ENCODE data around the gene FGD5. TPM values are rescaled to one million over a fixed set of nuclear protein-coding genes. Genes with fewer than 3 reads are reported as not detected.
"Not testable (repeated sequence)": the region's sequence is repeated elsewhere in the genome, so short reads cannot be mapped to it uniquely, and the experiment has no call there.

FGD5 gene
- total RNA-seq, 2 donors from 2014 or later: 15.3 to 17.0 TPM

DNA sequence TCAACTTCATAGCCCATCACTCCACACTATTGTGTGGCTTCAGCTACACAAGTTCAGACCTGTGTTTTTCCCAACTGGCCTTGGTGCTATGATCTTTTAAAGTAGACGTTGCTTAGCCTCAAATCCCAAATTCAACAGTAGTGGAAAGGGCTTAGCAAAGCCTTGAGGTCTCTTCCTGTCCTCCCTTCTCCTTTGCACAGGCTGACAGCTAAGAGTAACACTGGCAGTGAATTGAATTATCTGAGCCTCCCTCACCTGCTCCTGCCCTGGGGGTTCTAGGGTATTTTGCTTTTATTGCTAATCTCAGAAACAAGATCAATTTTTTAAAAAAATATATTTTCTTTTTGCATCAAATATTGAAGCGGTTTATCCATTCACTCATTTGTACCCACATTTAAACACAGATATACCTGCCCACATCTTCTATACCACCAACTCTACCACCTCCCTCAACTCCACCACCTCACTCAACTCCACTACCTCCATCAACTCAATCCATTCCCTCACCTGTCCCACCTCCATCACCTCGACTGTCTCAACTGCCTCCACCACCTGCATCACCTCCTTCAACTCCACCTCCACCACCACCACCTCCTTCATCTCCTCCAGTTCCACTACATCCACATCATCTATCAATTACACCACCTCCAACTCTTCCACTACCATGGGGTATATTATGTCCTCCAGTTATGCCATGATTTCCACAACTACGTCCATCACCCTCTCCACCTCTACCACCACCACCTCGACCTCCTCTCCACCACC lies 10.1 kb upstream of the FGD5 start:
- Mint-ChIP-seq H3K4me3 (peak overlapping the region; percentile 80), H3K27ac (no peak overlapping the region), H3K9me3 (no peaks in the 10 kb centered on the region), H3K27me3 (ENCODE audit: insufficient read depth) (peaks cover 50% of the 10 kb centered on the region), H3K36me3 (ENCODE audit: low read depth) (no peaks in the 10 kb centered on the region), H3K4me1 (peaks cover 12% of the 10 kb centered on the region)
- no peaks in the 10 kb centered on the region for H3K36me3 ChIP-seq (ENCODE audit: control insufficient read depth, insufficient read depth, low read length)
- TF ChIP-seq, protein P1, sequence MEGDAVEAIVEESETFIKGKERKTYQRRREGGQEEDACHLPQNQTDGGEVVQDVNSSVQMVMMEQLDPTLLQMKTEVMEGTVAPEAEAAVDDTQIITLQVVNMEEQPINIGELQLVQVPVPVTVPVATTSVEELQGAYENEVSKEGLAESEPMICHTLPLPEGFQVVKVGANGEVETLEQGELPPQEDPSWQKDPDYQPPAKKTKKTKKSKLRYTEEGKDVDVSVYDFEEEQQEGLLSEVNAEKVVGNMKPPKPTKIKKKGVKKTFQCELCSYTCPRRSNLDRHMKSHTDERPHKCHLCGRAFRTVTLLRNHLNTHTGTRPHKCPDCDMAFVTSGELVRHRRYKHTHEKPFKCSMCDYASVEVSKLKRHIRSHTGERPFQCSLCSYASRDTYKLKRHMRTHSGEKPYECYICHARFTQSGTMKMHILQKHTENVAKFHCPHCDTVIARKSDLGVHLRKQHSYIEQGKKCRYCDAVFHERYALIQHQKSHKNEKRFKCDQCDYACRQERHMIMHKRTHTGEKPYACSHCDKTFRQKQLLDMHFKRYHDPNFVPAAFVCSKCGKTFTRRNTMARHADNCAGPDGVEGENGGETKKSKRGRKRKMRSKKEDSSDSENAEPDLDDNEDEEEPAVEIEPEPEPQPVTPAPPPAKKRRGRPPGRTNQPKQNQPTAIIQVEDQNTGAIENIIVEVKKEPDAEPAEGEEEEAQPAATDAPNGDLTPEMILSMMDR (conservative IDR thresholded peaks at IDR 0.05): no peak
- H3K9me3 ChIP-seq (ENCODE audit: control insufficient read depth, low read length): no peaks in the 10 kb centered on the region
- no peak overlapping the region for H3K9ac ChIP-seq (ENCODE audit: extremely low read depth, low read length, poor library complexity, severe bottlenecking)
- H3K27ac ChIP-seq (ENCODE audit: low read depth, low read length): no peak overlapping the region
- WGBS, 2 experiments (ENCODE audit: insufficient coverage in 1 of 2, insufficient read length in 1 of 2): 91 to 94% methylated on average over 3 to 5 of the region's 5 CpGs
- no peak overlapping the region for H3K4me3 ChIP-seq (ENCODE audit: low read length)
- peaks cover 54% of the 10 kb centered on the region for H3K27me3 ChIP-seq (ENCODE audit: control insufficient read depth, insufficient read depth, low read length, poor library complexity, severe bottlenecking)
- no peaks in the 10 kb centered on the region for H3K4me1 ChIP-seq (ENCODE audit: control insufficient read depth, insufficient read depth, low read length)
- DNase-seq: no peak

DNA sequence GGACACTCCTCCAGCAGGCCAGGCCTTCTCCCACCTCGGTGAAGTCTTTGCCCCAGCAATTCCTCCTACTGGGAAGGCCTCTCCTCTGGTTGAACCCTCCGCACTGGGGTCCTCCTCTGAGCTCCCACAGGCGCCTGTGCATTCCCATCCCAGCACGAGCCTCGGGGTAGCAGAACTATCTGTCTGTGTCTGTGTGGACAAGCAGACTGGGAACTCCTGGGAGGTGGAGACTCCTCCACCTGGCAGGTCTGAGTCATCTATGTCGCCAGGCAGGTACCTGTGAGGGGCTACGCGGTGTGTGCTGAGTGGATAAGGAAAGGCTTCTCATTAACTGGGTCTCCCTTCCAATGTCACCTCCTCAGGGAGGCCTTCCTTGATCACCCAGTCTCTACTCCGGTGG lies 9.2 kb upstream of the FGD5 start:
- H3K4me3 Mint-ChIP-seq: peak overlapping the region; percentile 80
- H3K9me3 ChIP-seq (ENCODE audit: control insufficient read depth, low read length); H3K27ac ChIP-seq (ENCODE audit: low read depth, low read length); H3K9ac ChIP-seq (ENCODE audit: extremely low read depth, low read length, poor library complexity, severe bottlenecking); H3K9me3 Mint-ChIP-seq; H3K36me3 Mint-ChIP-seq (ENCODE audit: low read depth); H3K27ac Mint-ChIP-seq; H3K36me3 ChIP-seq (ENCODE audit: control insufficient read depth, insufficient read depth, low read length); H3K4me1 Mint-ChIP-seq; DNase-seq; H3K4me1 ChIP-seq (ENCODE audit: control insufficient read depth, insufficient read depth, low read length): not testable (repeated sequence)
- WGBS, 2 experiments (ENCODE audit: insufficient coverage in 1 of 2, insufficient read length in 1 of 2): 67 to 73% methylated on average over 5 to 9 of the region's 9 CpGs
- peak overlapping the region; percentile 77 for H3K4me3 ChIP-seq (ENCODE audit: low read length)
- H3K27me3 ChIP-seq (ENCODE audit: control insufficient read depth, insufficient read depth, low read length, poor library complexity, severe bottlenecking): peaks cover 62% of the 10 kb centered on the region
- peaks cover 45% of the 10 kb centered on the region for H3K27me3 Mint-ChIP-seq (ENCODE audit: insufficient read depth)

DNA sequence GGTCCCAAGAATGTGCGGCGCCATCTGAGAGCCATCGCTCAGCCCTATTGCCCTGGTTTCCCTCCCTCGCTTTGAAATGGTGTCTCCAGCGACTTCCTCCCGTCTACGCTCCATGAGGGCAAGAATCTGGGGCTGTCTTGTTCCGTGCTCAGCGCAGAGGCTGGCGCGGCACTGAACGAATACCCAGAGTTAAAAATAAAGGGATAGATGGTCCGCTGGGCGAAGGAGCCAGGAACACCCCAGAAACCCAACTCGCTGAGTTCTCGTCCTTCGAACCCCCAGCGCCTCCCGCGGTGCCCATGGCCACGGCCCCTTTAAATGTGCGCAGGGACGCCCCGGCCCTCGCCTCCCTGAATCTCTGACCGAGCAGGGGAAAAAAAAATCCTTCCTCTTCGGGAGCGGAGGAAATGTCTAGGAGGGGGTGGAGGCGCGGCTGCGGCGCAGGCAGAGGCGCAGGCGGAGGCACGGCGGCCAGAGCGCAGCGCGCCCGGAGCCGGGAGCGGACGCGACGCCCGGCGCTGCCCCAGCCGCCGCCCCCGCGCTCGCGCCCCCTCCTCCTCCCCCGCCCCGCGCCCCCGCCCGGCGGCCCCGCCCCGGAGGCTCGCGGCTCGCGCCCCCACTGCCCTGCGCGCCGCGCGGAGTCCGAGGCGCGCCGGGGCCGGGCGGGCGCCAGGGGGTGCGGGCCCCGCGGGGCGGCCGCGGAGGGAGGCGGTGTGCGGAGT lies 8.5 kb upstream of the FGD5 start:
- Histone ChIP-seq H3K9me3 (ENCODE audit: control insufficient read depth, low read length) (no peaks in the 10 kb centered on the region), H3K9ac (ENCODE audit: extremely low read depth, low read length, poor library complexity, severe bottlenecking) (no peak overlapping the region), H3K27ac (ENCODE audit: low read depth, low read length) (no peak overlapping the region), H3K4me1 (ENCODE audit: control insufficient read depth, insufficient read depth, low read length) (no peaks in the 10 kb centered on the region), H3K36me3 (ENCODE audit: control insufficient read depth, insufficient read depth, low read length) (no peaks in the 10 kb centered on the region), H3K27me3 (ENCODE audit: control insufficient read depth, insufficient read depth, low read length, poor library complexity, severe bottlenecking) (peaks cover 62% of the 10 kb centered on the region), H3K4me3 (ENCODE audit: low read length) (peak overlapping the region; percentile 77)
- WGBS, 2 experiments (ENCODE audit: insufficient coverage in 1 of 2, insufficient read length in 1 of 2): 4 to 6% methylated on average over 18 to 75 of the region's 85 CpGs
- TF ChIP-seq, protein P1 (conservative IDR thresholded peaks at IDR 0.05): no peak
- Mint-ChIP-seq H3K9me3 (no peaks in the 10 kb centered on the region), H3K27ac (no peak overlapping the region), H3K36me3 (ENCODE audit: low read depth) (no peaks in the 10 kb centered on the region), H3K4me3 (peak overlapping the region; percentile 80), H3K4me1 (peaks cover 2% of the 10 kb centered on the region), H3K27me3 (ENCODE audit: insufficient read depth) (peaks cover 45% of the 10 kb centered on the region)
- DNase-seq: peak; percentile 76
